ENCODE data around the gene TXNDC2. TPM values are rescaled to one million over a fixed set of nuclear protein-coding genes. Genes with fewer than 3 reads are reported as not detected.

TXNDC2 gene
- total RNA-seq, 1 donor = not detected

GRCh38 chr18:9911226-9911625 is 25.5 kb downstream of the TXNDC2 start:
- DNase-seq (ENCODE audit: low read depth in 2 of 3, low spot score in 2 of 3) = no peak

DNA sequence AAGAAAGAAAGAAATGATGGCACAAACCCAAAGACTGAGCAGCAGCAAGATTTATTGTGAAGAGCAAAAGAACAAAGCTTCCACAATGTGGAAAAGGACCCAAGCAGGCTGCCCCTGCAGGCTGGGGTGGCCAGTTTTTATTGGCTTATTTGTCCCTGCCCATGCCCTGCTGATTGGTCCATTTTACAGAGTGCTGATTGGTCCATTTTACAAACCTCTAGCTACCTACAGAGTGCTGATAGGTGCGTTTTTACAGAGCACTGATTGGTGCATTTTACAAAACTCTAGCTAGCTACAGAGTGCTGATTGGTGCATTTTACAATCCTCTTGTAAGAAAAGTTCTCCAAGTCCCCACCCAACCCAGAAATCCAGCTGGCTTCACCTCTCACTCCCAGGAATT is 26.5 kb downstream of the TXNDC2 start:
- DNase-seq (ENCODE audit: low read depth in 2 of 3, low spot score in 2 of 3) = peak in 1 of 3 donors; percentile 11

GRCh38 chr18:9913151-9913525 is 27.4 kb downstream of the TXNDC2 start:
- DNase-seq (ENCODE audit: low read depth in 2 of 3, low spot score in 2 of 3) = no peak

DNA sequence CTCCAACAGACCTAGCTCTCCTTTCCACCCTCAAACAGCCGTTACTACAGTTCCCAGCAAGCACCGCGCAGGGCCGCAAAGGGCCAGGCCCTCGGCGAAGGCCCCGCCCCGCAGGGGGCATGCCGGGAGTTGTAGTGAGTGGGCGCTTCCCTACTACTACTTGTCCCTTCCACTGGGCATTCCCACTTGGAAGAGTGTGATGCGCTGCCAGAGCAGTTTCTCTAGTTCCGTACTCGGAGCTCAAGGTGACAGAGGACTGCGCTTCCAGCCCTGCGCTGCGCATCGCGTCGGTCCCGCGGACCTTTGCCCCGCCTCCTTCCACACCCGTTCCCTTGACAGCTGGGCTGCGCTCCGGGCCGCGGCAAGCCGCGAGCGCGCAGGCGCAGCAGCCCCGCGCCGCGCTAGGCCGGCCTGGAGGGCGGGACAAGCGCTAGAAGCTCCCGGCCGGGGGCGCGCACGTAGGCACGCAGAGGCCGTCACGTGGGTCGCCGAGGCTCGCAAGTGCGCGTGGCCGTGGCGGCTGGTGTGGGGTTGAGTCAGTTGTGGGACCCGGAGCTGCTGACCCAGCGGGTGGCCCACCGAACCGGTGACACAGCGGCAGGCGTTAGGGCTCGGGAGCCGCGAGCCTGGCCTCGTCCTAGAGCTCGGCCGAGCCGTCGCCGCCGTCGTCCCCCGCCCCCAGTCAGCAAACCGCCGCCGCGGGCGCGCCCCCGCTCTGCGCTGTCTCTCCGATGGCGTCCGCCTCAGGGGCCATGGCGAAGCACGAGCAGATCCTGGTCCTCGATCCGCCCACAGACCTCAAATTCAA is 28.0 kb downstream of the TXNDC2 start, which contains the start of gene VAPA:
VAPA (plus strand) TSS at position 491 of the 808 bp plus-strand sequence; CDS start at position 732, 241 bp downstream.
- peak; percentile 96 to 97 (median 97) for DNase-seq (ENCODE audit: low read depth in 2 of 3, low spot score in 2 of 3)

GRCh38 chr18:9914334-9914583 is 28.5 kb downstream of the TXNDC2 start:
- no peak for DNase-seq (ENCODE audit: low read depth in 2 of 3, low spot score in 2 of 3)

- DNase-seq (ENCODE audit: low read depth in 2 of 3, low spot score in 2 of 3) = peak; percentile 68 to 84 (median 76)
These were observed 29.0 kb downstream of the TXNDC2 start for GRCh38 chr18:9914584-9915290.

DNA sequence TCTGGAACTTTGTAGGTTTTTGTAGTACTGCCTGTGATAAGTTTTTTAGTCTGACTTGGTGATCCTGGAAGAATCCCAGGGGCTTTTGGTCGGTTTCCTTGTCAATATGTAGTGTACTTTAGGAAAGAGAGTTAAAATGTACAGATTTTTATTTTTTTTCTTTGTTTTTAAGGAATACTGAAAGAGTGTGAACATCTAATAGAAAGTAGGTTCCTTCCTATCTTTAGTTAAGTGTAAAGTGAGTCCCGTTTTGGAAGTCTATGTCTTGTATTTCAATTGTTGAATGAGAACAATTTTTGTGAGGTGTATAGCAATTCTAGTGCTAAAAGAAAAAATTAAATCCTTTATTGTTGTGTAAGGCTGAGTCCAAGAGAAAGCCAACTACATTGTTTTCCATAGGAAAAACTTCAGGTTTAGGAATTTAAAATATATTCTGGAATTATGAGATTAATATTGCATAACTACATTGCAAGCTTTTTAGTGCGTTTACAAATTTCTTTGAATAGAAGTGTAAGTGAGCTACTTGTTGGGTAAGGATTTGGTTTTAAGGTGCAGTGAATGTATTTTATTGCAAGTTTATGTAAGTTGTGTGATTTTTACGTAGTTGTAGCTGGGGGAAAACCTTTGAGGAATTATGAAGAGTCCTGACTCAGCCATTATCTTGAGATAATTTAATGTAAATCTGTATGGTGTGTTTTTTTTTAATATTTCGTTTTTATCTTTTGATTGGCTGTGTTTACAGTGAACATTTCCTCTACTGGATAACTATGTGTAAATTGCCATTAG is 29.7 kb downstream of the TXNDC2 start:
- DNase-seq (ENCODE audit: low read depth in 2 of 3, low spot score in 2 of 3) = no peak

DNA sequence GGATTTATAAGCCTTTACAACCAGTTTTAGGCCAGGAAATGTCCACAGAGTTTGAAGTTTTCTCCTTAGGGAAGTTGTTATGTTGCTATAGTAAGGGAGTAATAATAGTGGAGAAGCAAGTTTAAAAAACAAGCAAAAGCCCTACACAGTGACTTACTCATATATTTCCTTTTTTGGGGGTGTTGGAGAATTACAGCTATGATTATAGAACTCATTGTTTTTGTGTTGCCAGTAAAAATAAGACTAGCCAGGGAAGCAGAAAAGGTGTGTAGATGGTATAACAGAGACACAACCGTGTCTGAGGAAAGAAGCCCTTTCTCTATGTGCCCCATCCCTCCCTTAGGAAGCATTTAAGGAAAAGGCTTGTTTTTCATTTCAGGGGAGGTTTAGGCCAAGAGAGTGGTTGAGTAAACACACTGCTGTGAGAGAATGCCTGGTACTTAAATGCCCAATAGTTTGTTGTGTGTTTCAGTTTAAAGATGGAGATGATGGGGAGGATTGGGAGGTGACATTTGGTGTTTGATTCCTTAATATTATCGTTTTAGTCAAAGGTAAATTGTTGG is 30.4 kb downstream of the TXNDC2 start:
- DNase-seq (ENCODE audit: low read depth in 2 of 3, low spot score in 2 of 3) = no peak

DNA sequence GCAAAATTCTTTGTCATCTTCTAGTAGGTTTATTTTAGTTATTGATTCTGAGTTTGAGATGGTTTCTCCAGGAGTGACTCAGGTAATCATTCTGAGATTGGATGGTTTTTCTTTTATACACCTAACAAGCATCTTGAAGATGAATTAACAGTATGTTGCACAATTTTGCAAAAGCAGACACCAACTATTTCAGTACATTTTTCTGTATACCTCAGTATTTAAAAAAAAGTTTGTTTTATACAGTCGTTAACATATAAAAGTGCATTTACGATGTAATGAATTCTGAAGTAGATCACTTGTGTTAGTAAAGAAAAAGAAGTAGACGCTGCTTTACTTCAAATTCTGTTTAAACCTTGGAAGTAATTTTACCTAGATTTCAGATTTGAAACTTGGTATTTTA is 31.0 kb downstream of the TXNDC2 start:
- DNase-seq (ENCODE audit: low read depth in 2 of 3, low spot score in 2 of 3) = no peak

- no peak for DNase-seq (ENCODE audit: low read depth in 2 of 3, low spot score in 2 of 3)
These were observed 32.4 kb downstream of the TXNDC2 start for GRCh38 chr18:9918016-9918680.

DNA sequence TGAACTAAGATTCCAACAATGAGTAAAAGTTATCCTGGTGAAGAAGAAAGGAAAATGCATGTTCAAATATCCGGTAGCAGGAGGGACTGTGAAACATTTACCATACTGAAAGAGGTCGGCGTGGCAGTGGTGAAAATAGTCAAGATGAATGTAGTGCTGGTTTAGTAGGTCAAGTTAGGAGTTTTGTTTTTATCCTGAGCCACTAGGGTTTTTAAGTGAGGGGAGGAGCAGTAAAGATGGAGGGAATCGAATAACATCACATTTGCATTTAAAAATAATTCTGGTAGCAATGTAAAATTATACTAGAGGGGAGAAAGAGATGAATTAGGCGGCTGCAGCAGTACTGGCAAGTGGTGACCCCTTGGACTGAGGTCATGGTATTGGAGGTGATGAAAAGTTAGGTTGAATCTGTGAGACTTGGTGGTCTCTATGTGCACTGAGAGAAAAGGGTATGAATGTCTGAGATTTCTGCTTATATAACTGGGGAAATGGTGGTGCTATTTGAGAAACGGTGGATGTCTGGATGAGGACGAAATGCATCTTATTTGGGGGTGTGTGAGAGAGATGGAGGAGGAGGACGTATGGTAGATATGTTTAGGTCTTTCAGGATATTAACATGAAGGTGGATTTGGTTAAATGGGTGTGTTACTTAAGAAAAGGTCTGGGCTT is 33.9 kb downstream of the TXNDC2 start:
- no peak for DNase-seq (ENCODE audit: low read depth in 2 of 3, low spot score in 2 of 3)

- no peak for DNase-seq (ENCODE audit: low read depth in 2 of 3, low spot score in 2 of 3)
These were observed 37.0 kb downstream of the TXNDC2 start for GRCh38 chr18:9922592-9923311.

DNA sequence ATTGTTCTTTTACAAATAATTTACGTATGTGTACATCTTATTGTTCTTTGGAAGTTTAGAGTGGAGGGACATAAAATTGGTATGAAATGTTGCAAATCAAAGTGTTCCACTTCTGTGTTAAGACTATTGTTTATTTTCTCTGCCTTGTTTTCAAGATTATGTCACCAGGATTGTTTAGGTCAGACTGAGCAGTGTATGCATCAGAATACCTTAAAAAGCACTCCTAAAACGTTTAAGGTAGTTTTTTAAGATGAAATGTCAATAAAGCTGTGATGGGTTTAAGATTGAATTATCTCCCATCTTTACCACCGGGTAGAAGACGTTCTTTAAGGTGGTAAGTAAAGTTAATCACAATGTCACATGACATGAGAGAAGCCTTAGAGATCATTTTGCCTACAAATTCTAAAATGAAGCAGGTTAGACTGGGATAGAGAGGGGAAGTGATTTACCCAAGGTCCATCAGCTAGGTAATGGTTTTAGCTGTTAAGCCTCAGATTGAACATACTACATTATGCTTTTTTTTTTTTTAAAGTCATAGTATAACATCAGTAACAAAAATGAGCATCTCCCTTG is 38.7 kb downstream of the TXNDC2 start:
- DNase-seq (ENCODE audit: low read depth in 2 of 3, low spot score in 2 of 3) = no peak

DNA sequence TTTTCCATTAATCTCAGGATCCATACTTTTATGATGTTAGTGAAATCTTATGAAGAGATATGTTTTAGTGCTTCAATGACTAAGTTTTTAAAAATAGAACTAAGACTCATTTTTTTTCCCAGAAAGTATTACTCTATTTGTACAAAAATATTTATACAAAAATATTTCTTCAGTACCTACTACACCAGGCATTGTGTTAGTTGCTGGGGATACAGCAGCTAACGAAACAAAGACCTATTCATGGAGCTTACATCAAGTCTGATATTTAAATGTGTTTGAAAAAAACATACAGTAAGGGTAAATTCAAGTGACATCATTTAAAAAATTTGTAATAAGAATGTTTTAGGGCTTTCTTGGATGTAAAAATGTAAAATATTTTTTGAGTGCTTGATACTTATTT is 39.6 kb downstream of the TXNDC2 start:
- DNase-seq (ENCODE audit: low read depth in 2 of 3, low spot score in 2 of 3) = no peak

- DNase-seq (ENCODE audit: low read depth in 2 of 3, low spot score in 2 of 3) = no peak
These were observed 40.0 kb downstream of the TXNDC2 start for GRCh38 chr18:9925795-9926194.

DNA sequence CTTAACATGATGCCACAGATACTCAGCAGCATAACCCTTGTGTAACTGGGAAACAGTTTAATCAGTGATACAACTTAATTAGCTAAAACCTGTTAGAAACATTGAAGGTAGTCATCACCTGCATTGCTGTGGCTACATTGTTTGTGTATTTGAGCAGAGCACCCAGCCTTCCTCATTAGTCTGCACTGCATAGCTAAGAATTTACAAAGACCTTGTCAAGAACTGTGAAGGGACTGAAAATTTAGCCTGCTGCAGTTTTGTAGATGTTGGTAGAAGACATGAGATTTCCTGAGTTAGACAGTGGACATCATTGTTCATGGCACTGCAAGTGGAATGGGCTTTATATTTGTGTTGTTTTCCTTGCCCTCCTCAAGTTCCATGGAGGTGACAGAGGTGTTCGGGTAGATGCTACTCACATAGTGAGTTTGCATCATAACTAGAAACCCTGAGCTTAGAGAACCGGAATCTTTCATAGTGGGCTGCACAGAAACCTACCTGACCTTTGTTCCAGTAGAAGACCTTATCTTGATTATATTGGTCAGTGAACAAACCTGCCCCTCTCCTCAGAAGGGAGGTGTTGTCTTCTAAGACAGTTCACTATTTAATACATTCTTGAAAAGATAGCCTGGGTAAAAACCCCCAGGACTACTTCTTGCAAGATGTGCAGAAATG is 40.6 kb downstream of the TXNDC2 start:
- no peak for DNase-seq (ENCODE audit: low read depth in 2 of 3, low spot score in 2 of 3)

DNA sequence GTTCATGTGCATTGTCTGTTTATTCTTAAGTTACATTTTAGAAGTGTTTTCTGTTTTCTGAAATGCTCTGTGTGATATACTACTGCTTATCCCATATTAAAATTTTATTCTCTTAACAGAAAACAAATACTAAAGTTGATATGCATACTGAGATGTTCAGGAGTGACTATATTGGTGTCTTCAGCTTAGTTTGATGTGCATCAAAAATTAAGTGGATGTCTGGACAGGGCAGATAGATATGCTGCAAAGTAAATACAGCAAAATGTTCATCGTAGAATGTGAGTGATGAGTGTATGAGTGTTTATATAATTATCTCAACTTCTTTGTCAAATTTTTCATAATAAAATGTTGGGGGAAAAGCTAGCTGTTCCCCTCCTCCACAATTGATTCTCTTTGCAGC is 41.2 kb downstream of the TXNDC2 start:
- DNase-seq (ENCODE audit: low read depth in 2 of 3, low spot score in 2 of 3) = no peak

DNA sequence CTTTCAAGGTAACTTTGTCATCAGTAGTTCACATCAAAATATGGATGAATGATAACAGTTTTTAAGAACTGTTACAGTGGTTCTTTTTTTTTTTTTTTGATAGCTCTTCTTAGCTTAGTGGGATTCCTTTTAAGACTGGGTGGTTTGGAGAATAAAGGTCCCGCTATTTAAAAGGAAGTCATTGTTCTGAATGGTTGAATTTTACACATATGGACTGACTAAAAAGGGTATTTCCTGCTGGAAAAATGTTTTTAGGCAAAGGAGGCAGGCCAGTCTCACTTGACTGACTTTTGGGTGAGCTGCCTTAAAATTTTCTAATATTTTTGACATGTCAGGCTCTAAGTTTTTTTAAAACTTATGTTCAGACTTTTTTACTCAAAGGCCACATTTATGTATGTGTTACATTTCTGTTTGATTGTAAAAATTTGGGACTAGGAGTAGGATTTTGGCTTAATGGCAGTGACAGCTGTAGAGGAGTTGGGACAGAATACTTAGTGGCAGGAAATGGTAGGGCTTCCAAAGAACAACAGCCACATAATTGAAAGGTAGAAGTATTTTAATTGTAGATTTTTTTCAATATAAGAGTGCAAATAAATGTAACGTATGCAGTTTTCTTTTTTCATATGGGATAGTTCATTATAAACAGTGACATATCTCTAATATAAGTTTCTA is 41.8 kb downstream of the TXNDC2 start:
- DNase-seq (ENCODE audit: low read depth in 2 of 3, low spot score in 2 of 3) = no peak

Measured in hematopoietic multipotent progenitor cell (in vitro differentiated cells).